ENCODE measurements around the gene AKAP12.
"Not testable (repeated sequence)": the region's sequence is repeated elsewhere in the genome, so short reads cannot be mapped to it uniquely, and the experiment has no call there.

Gene AKAP12

GRCh38 chr6:151313066-151313491 lies 73.3 kb downstream of the AKAP12 start:
- DNase-seq = no peak

GRCh38 chr6:151315661-151316060 lies 75.9 kb downstream of the AKAP12 start:
- not testable (repeated sequence) for DNase-seq

GRCh38 chr6:151317103-151317994 lies 77.6 kb downstream of the AKAP12 start:
- DNase-seq = no peak

GRCh38 chr6:151317995-151318365 lies 78.2 kb downstream of the AKAP12 start:
- no peak for DNase-seq

GRCh38 chr6:151320140-151320539 lies 80.4 kb downstream of the AKAP12 start:
- DNase-seq = no peak

- DNase-seq = no peak
Measured at GRCh38 chr6:151321438-151321837, 81.7 kb downstream of the AKAP12 start.

GRCh38 chr6:151322570-151322969 lies 82.8 kb downstream of the AKAP12 start:
- no peak for DNase-seq

GRCh38 chr6:151323791-151324487 lies 84.2 kb downstream of the AKAP12 start:
- DNase-seq = peak; percentile 61

GRCh38 chr6:151324488-151324825 lies 84.7 kb downstream of the AKAP12 start:
- DNase-seq = no peak

- DNase-seq = no peak
Measured at GRCh38 chr6:151325075-151326050, 85.6 kb downstream of the AKAP12 start.

GRCh38 chr6:151326116-151326825 lies 86.5 kb downstream of the AKAP12 start:
- DNase-seq = no peak

- no peak for DNase-seq
Measured at GRCh38 chr6:151327101-151327500, 87.3 kb downstream of the AKAP12 start.

GRCh38 chr6:151330130-151330696 lies 90.4 kb downstream of the AKAP12 start:
- DNase-seq = no peak

GRCh38 chr6:151335930-151336329 lies 96.2 kb downstream of the AKAP12 start:
- DNase-seq = no peak

GRCh38 chr6:151338651-151339200 lies 99.0 kb downstream of the AKAP12 start:
- DNase-seq = no peak

GRCh38 chr6:151339369-151339768 lies 99.6 kb downstream of the AKAP12 start:
- DNase-seq = no peak

GRCh38 chr6:151340219-151340978 lies 100.6 kb downstream of the AKAP12 start:
- DNase-seq = no peak

GRCh38 chr6:151341476-151342195 lies 101.9 kb downstream of the AKAP12 start:
- DNase-seq = no peak

- not testable (repeated sequence) for DNase-seq
Measured at GRCh38 chr6:151342750-151343149, 103.0 kb downstream of the AKAP12 start.

GRCh38 chr6:151349651-151350270 lies 110.0 kb downstream of the AKAP12 start:
- no peak for DNase-seq

Measured in CD4-positive, alpha-beta T cell treated with Interleukin-4 for 4 hours (primary cell).